NCI-H128 (cell line): ENCODE measurements around the gene AUH.

ENCODE experiments used
- DNase-seq: peaks from one replicate; lab custom pipeline; 2025; ENCODE audit not compliant: unreplicated experiment; lab: John Stamatoyannopoulos, UW

Gene AUH

GRCh38 chr9:91193087-91193657, 168.5 kb downstream of the AUH start:
- DNase-seq, result peak; percentile 43

- no peak for DNase-seq
These were observed 169.2 kb downstream of the AUH start for GRCh38 chr9:91192381-91193086.

GRCh38 chr9:91191411-91192380, 170.0 kb downstream of the AUH start:
- DNase-seq, result no peak

GRCh38 chr9:91190062-91190461, 171.7 kb downstream of the AUH start:
- DNase-seq, result no peak

- no peak for DNase-seq
These were observed 172.8 kb downstream of the AUH start for GRCh38 chr9:91188719-91189590.

- no peak for DNase-seq
These were observed 173.8 kb downstream of the AUH start for GRCh38 chr9:91187965-91188344.

- DNase-seq, result no peak
These were observed 174.3 kb downstream of the AUH start for GRCh38 chr9:91187311-91187964.

GRCh38 chr9:91186632-91187108, 175.0 kb downstream of the AUH start:
- no peak for DNase-seq

GRCh38 chr9:91185193-91185886, 176.4 kb downstream of the AUH start:
- DNase-seq, result no peak

GRCh38 chr9:91182429-91183225, 179.1 kb downstream of the AUH start:
- no peak for DNase-seq

- DNase-seq, result no peak
These were observed 180.2 kb downstream of the AUH start for GRCh38 chr9:91181541-91181940.

- no peak for DNase-seq
These were observed 180.8 kb downstream of the AUH start for GRCh38 chr9:91180930-91181268.

GRCh38 chr9:91180240-91180929, 181.3 kb downstream of the AUH start:
- no peak for DNase-seq

GRCh38 chr9:91179237-91180138, 182.2 kb downstream of the AUH start:
- DNase-seq, result no peak

GRCh38 chr9:91178281-91179236, 183.2 kb downstream of the AUH start:
- no peak for DNase-seq

GRCh38 chr9:91177661-91178280, 183.9 kb downstream of the AUH start:
- DNase-seq, result no peak
